Caco-2 (cell line): ENCODE data around the gene NAT9. TPM values are rescaled to one million over a fixed set of nuclear protein-coding genes. Genes with fewer than 3 reads are reported as not detected.

ENCODE experiments used
- BruUV-seq: library from RNA; stranded (reverse); fragments of 400-500 nt; replicated peaks from 2 replicates; lab custom pipeline; 2021; lab: Mats Ljungman, UMichigan
- CTCF ChIA-PET: fragments of 300-600 bp; sonication (Branson Sonifier 250); formaldehyde crosslinking; loops from one replicate; lab custom pipeline; 2022; ENCODE audit warnings: antibody characterized with exemption; lab: Charles Lee
- POLR2A ChIA-PET: fragments of 300-600 bp; sonication (Branson Sonifier 250); formaldehyde crosslinking; loops from one replicate; lab custom pipeline; 2022; ENCODE audit warnings: antibody characterized with exemption; lab: Charles Lee
- DNase-seq, 2 experiments: peaks; one replicate each; pipeline versions ENCODE4 v3.0.0 to v3.0.0-alpha.2; 2020 to 2022
- H3K27me3 ChIP-seq: replicated peaks from 2 replicates; pipeline ENCODE4 v1.6.0; 2011; ENCODE audit warnings: low read length; ENCODE audit not compliant: control insufficient read depth, insufficient read depth
- H3K36me3 ChIP-seq: 2 replicates; pipeline ENCODE4 v1.5.1; 2011; ENCODE audit warnings: low read length; ENCODE audit not compliant: control insufficient read depth, insufficient read depth
- H3K4me1 ChIP-seq: fragments of 250-450 bp; sonication (Bioruptor Pico); 2 replicates; pipeline ENCODE4 v1.5.1; 2020; ENCODE audit warnings: mild to moderate bottlenecking
- H3K4me3 ChIP-seq: 2 replicates; pipeline ENCODE4 v1.5.1; 2011; ENCODE audit warnings: low read depth, mild to moderate bottlenecking, control low read depth, low read length
- H3K9me3 ChIP-seq: fragments of 250-450 bp; sonication (Bioruptor Pico); 2 replicates; pipeline ENCODE4 v1.5.1; 2020; ENCODE audit warnings: mild to moderate bottlenecking, moderate library complexity
- H3K27ac Mint-ChIP-seq: one replicate; pipeline ENCODE4 v1.8.0; 2022; ENCODE audit warnings: mixed read lengths; ENCODE audit not compliant: unreplicated experiment
- H3K27me3 Mint-ChIP-seq: one replicate; pipeline ENCODE4 v1.8.0; 2022; ENCODE audit warnings: mixed read lengths; ENCODE audit not compliant: insufficient read depth, unreplicated experiment
- H3K36me3 Mint-ChIP-seq: one replicate; pipeline ENCODE4 v1.8.0; 2022; ENCODE audit warnings: mild to moderate bottlenecking, mixed read lengths; ENCODE audit not compliant: insufficient read depth, unreplicated experiment
- H3K4me1 Mint-ChIP-seq: one replicate; pipeline ENCODE4 v1.8.0; 2022; ENCODE audit warnings: low read depth, mixed read lengths; ENCODE audit not compliant: unreplicated experiment
- H3K4me3 Mint-ChIP-seq: one replicate; pipeline ENCODE4 v1.8.0; 2022; ENCODE audit warnings: mild to moderate bottlenecking, moderate library complexity, mixed read lengths; ENCODE audit not compliant: unreplicated experiment
- H3K9me3 Mint-ChIP-seq: one replicate; pipeline ENCODE4 v1.8.0; 2022; ENCODE audit warnings: mixed read lengths; ENCODE audit not compliant: unreplicated experiment
- CTCF ChIP-seq, 2 experiments: fragments of 200-600 bp in 1 of 2; IDR thresholded peaks; 1 replicate in 1 of 2; 2 replicates in 1 of 2; pipeline versions ENCODE4 v1.5.1 to v1.8.0; 2011 to 2022; ENCODE audit warnings: antibody characterized with exemption in 1 of 2, control low read depth in 1 of 2, inconsistent platforms in 1 of 2, low read depth in 1 of 2, low read length in 1 of 2, mild to moderate bottlenecking in 1 of 2, moderate library complexity in 1 of 2; ENCODE audit not compliant: insufficient read depth in 1 of 2, severe bottlenecking in 1 of 2, unreplicated experiment in 1 of 2
- intact Hi-C: fragments of 100-400 bp; cut with micrococcal nuclease; formaldehyde crosslinking; loops from one replicate; pipeline ENCODE4 v1.10.0; 2022; ENCODE audit not compliant: unreplicated experiment
- total RNA-seq: library from RNA; stranded (reverse); gene quantifications from 2 replicates; pipeline ENCODE4 v1.2.3, GENCODE V29; 2022

The NAT9 gene
- total RNA-seq, 1 experiment from 2014 or later: 84.5 TPM

DNA sequence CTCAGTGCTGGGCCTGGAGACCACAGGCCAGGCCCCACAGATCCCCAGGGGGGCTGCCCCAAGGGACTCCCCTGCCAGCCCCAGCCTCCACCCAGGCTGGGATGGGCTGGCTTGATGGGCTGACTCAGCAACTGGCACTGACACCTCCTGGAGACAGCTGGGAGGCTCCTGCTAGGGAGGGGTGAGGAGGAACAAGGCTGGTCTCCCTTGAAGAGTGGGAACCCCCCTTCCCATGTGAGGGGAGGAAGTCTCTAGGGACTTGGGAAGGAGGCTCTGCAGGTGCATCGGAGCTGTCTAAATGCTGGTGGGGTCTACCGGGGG, 17.3 kb downstream of the NAT9 start:
- peak in 1 of 2 experiments; percentile 40 for DNase-seq

DNA sequence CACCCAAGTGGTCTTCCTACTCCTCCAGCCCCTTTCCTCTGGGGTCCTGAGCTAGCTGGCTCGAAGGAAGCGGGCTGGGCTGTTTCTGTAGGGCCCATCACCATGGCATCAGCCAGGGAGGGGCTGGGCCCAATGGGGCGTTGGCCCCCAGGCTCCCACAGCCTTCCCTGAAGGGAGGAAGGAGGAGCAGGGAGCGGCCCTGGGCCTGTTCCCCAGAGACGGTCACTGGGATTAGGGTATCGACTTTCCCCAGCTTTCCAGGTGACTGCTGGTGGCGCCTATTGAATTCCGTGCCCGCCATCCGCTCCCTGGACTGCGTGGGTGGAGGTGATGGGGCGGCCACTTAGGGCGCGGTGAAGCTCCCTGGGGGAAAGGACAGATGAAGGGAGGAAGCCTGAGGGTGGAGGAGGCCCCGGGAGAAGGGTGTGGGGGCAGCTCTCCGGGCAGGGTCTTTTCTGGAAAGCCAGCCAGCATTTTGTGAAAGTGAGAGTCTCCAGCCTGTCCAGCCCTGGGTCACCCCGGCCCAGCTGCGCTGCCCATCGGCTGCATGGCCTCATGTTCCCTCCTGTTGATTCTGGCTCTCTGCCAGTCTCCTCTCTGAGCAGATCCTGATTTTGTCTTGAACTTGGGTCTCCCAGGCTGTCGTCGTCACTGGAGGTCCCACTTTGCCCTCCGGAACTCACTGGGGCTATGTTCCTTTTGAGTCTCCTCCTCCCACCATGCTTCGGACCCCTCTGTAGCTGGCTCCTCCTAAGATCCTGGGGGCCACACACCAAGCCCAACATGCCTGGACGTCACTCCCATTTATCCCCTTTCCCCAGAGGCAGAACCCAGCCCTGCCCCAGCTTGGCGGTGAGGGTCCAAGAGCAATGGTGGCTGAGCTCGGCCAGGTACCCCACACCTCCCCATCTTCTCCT, 18.0 kb downstream of the NAT9 start:
- POLR2A ChIA-PET: interaction anchor here (0.6 to 2.3 kb wide), 3 partner anchors 8 to 22 kb away, joined by 3 to 40 read pairs (median 5); partner anchors contain the start of gene NAT9
- peak in 1 of 2 experiments; percentile 32 for DNase-seq
- H3K9me3 ChIP-seq: no peaks in the 10 kb centered on the region
- Mint-ChIP-seq H3K4me3 (peak overlapping the region; percentile 69), H3K27ac (peak overlapping the region; percentile 94), H3K27me3 (no peaks in the 10 kb centered on the region), H3K36me3 (peaks cover 37% of the 10 kb centered on the region), H3K4me1 (peaks cover 42% of the 10 kb centered on the region), H3K9me3 (no peaks in the 10 kb centered on the region)
- intact Hi-C loops: no loop called here
- TF ChIP-seq CTCF (IDR thresholded peaks at IDR 0.05; ENCODE audit: insufficient read depth in 1 of 2, low read depth in 1 of 2, low read length in 1 of 2, severe bottlenecking in 1 of 2, unreplicated experiment in 1 of 2): no peak
- H3K27me3 ChIP-seq: no peaks in the 10 kb centered on the region
- peaks cover 69% of the 10 kb centered on the region for H3K4me1 ChIP-seq
- peaks cover 2% of the 10 kb centered on the region for H3K36me3 ChIP-seq
- H3K4me3 ChIP-seq: no peak overlapping the region
- CTCF ChIA-PET: interaction anchor here (1.1 to 5.0 kb wide), 4 partner anchors 10 to 33 kb away, joined by 3 to 102 read pairs (median 25); partner anchors contain the start of genes NHERF1 and RAB37
- BruUV-seq: no TSS peak

More for the DNA sequence above, 17.3 kb downstream of the NAT9 start:
- intact Hi-C loops: no loop called here
- Mint-ChIP-seq H3K27me3 (no peaks in the 10 kb centered on the region), H3K36me3 (peaks cover 34% of the 10 kb centered on the region), H3K4me1 (peaks cover 41% of the 10 kb centered on the region), H3K4me3 (peak overlapping the region; percentile 69), H3K27ac (peak overlapping the region; percentile 94), H3K9me3 (no peaks in the 10 kb centered on the region)
- BruUV-seq: no TSS peak
- no peaks in the 10 kb centered on the region for H3K27me3 ChIP-seq
- no peak overlapping the region for H3K4me3 ChIP-seq
- ChIA-PET POLR2A (interaction anchor here (0.6 to 2.3 kb wide), 3 partner anchors 9 to 23 kb away, joined by 3 to 40 read pairs (median 9); no protein-coding TSS in a partner anchor), CTCF (interaction anchor here (1.1 to 5.0 kb wide), 7 partner anchors 11 to 101 kb away, joined by 3 to 102 read pairs (median 14); partner anchors contain the start of genes NAT9, NHERF1 and RAB37)
- no peak for TF ChIP-seq CTCF (IDR thresholded peaks at IDR 0.05; ENCODE audit: insufficient read depth in 1 of 2, low read depth in 1 of 2, low read length in 1 of 2, severe bottlenecking in 1 of 2, unreplicated experiment in 1 of 2)
- peaks cover 2% of the 10 kb centered on the region for H3K36me3 ChIP-seq
- no peaks in the 10 kb centered on the region for H3K9me3 ChIP-seq
- peaks cover 69% of the 10 kb centered on the region for H3K4me1 ChIP-seq

- POLR2A ChIA-PET: interaction anchor here (0.6 kb wide), 2 partner anchors 19 to 205 kb away, joined by 5 to 8 read pairs; partner anchors contain the start of gene NAT9
- peaks cover 43% of the 10 kb centered on the region for H3K4me1 Mint-ChIP-seq
- no peak for DNase-seq
- peaks cover 6% of the 10 kb centered on the region for H3K9me3 Mint-ChIP-seq
- peaks cover 43% of the 10 kb centered on the region for H3K36me3 Mint-ChIP-seq
- intact Hi-C loops: no loop called here
- no peak for TF ChIP-seq CTCF (IDR thresholded peaks at IDR 0.05; ENCODE audit: insufficient read depth in 1 of 2, low read depth in 1 of 2, low read length in 1 of 2, severe bottlenecking in 1 of 2, unreplicated experiment in 1 of 2)
- no peaks in the 10 kb centered on the region for H3K27me3 ChIP-seq
- H3K4me3 Mint-ChIP-seq: no peak overlapping the region
- H3K9me3 ChIP-seq: no peaks in the 10 kb centered on the region
- H3K4me3 ChIP-seq: no peak overlapping the region
- peaks cover 4% of the 10 kb centered on the region for H3K36me3 ChIP-seq
- BruUV-seq: no TSS peak
- H3K27me3 Mint-ChIP-seq: no peaks in the 10 kb centered on the region
- peaks cover 69% of the 10 kb centered on the region for H3K4me1 ChIP-seq
- peak overlapping the region; percentile 94 for H3K27ac Mint-ChIP-seq
- CTCF ChIA-PET: interaction anchor here (1.1 to 5.0 kb wide), 2 partner anchors 9 to 34 kb away, joined by 3 to 102 read pairs; partner anchors contain the start of gene NHERF1
Measured at GRCh38 chr17:74757502-74757901, 18.6 kb downstream of the NAT9 start.
